GM12878 (cell line): ENCODE data around the gene SLAMF1. TPM values are rescaled to one million over a fixed set of nuclear protein-coding genes. Genes with fewer than 3 reads are reported as not detected.

Experiments used
- CREB1 ChIP-seq: IDR thresholded peaks from 2 replicates; pipeline ENCODE4 v1.6.1; 2012; ENCODE audit warnings: low read depth, mild to moderate bottlenecking, inconsistent platforms
- EP300 ChIP-seq, 2 experiments: fragments of 150-350 bp in 1 of 2; IDR thresholded peaks; 2 replicates each; pipeline ENCODE4 v1.6.1; 2011 to 2012; ENCODE audit warnings: low read depth in 2 of 2, low read length in 2 of 2, borderline replicate concordance in 1 of 2, improper control_type of control experiment in 1 of 2, inconsistent platforms in 1 of 2; ENCODE audit not compliant: control insufficient read depth in 1 of 2
- POU2F2 ChIP-seq: IDR thresholded peaks from 3 replicates; pipeline ENCODE4 v1.6.1; 2011; ENCODE audit warnings: low read depth, mild to moderate bottlenecking, low read length, borderline replicate concordance
- RBBP5 ChIP-seq: fragments of 200-600 bp; sonication (generic); conservative IDR thresholded peaks from 2 replicates; pipeline ENCODE4 v1.6.1; 2016
- RUNX3 ChIP-seq: IDR thresholded peaks from 2 replicates; pipeline ENCODE4 v1.6.1; 2012; ENCODE audit warnings: low read length, inconsistent platforms
- polyA plus RNA-seq, 11 experiments: library from polyadenylated mRNA; depleted of rRNA in 4 of 11; unstranded in 6 of 11; stranded (reverse) in 5 of 11; fragments of >200 nt; fragmentation: Nextera tagmentation in 4 of 11; fragmentation: Illumina TruSeq in 1 of 11; extraction: Ambion mirVana in 4 of 11; extraction: Trizol in 1 of 11; gene quantifications; 1 replicate in 1 of 11; 2 replicates in 10 of 11; pipeline versions ENCODE4 v1.2.1 to v1.2.3, GENCODE V29; 2011 to 2016; ENCODE audit warnings: inconsistent platforms in 2 of 11, missing spikeins in 2 of 11, low read depth in 1 of 11
- total RNA-seq, 4 experiments: library from RNA; depleted of rRNA in 3 of 4; stranded (reverse); fragments of >200 nt in 3 of 4; fragmentation: Illumina TruSeq in 1 of 4; extraction: Trizol in 1 of 4; gene quantifications; 2 replicates each; pipeline versions ENCODE4 v1.2.1 to v1.2.3, GENCODE V29; 2013 to 2021
- TF ChIP-seq, protein P1 (sequence below): fragments of 450-650 bp; IDR thresholded peaks from 2 replicates; pipeline ENCODE4 v1.6.1; 2018; ENCODE audit warnings: mild to moderate bottlenecking, low read depth, moderate library complexity; ENCODE audit not compliant: partially characterized antibody
- TF ChIP-seq, protein P2 (sequence below): IDR thresholded peaks from 2 replicates; pipeline ENCODE4 v1.6.1; 2012; ENCODE audit warnings: low read depth, low read length, improper control_type of control experiment
- TF ChIP-seq, protein P3 (sequence below): fragments of 450-650 bp; IDR thresholded peaks from 2 replicates; pipeline ENCODE4 v1.6.1; 2017; ENCODE audit warnings: borderline replicate concordance

The SLAMF1 gene
- total and polyA plus RNA-seq, 10 of the 15 experiments (the other 5 are each of a cell fraction or from before 2014, with no cell fraction given) = 87.3 to 260 (median 131) TPM

DNA sequence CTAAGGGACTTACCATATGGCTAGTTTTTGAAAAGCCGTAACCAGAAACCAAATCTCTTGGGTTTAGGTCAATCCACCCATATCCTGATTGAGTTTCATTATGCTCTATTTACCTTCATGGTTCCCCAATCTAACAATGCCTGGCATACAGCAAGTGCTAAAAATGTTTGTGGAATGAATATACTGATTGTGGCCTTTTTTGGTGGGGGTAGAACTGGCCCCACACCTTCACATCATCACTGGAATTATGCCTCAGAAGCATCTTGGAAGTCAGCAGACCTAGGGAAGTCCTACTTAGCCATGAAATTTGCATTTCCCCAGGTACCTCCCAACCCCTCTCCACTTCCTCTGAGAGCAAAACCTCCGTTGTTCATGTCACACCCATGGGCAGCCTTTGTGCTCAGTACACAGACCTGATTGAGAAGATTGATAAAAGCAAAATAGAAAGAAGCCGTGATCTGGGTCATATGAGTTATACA is 17.8 kb upstream of the SLAMF1 start (continued):
- TF ChIP-seq, protein P1, sequence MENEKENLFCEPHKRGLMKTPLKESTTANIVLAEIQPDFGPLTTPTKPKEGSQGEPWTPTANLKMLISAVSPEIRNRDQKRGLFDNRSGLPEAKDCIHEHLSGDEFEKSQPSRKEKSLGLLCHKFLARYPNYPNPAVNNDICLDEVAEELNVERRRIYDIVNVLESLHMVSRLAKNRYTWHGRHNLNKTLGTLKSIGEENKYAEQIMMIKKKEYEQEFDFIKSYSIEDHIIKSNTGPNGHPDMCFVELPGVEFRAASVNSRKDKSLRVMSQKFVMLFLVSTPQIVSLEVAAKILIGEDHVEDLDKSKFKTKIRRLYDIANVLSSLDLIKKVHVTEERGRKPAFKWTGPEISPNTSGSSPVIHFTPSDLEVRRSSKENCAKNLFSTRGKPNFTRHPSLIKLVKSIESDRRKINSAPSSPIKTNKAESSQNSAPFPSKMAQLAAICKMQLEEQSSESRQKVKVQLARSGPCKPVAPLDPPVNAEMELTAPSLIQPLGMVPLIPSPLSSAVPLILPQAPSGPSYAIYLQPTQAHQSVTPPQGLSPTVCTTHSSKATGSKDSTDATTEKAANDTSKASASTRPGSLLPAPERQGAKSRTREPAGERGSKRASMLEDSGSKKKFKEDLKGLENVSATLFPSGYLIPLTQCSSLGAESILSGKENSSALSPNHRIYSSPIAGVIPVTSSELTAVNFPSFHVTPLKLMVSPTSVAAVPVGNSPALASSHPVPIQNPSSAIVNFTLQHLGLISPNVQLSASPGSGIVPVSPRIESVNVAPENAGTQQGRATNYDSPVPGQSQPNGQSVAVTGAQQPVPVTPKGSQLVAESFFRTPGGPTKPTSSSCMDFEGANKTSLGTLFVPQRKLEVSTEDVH = no peak
- TF ChIP-seq, protein P2, sequence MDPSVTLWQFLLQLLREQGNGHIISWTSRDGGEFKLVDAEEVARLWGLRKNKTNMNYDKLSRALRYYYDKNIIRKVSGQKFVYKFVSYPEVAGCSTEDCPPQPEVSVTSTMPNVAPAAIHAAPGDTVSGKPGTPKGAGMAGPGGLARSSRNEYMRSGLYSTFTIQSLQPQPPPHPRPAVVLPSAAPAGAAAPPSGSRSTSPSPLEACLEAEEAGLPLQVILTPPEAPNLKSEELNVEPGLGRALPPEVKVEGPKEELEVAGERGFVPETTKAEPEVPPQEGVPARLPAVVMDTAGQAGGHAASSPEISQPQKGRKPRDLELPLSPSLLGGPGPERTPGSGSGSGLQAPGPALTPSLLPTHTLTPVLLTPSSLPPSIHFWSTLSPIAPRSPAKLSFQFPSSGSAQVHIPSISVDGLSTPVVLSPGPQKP = no peak
- TF ChIP-seq, protein P3, sequence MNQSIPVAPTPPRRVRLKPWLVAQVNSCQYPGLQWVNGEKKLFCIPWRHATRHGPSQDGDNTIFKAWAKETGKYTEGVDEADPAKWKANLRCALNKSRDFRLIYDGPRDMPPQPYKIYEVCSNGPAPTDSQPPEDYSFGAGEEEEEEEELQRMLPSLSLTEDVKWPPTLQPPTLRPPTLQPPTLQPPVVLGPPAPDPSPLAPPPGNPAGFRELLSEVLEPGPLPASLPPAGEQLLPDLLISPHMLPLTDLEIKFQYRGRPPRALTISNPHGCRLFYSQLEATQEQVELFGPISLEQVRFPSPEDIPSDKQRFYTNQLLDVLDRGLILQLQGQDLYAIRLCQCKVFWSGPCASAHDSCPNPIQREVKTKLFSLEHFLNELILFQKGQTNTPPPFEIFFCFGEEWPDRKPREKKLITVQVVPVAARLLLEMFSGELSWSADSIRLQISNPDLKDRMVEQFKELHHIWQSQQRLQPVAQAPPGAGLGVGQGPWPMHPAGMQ = no peak
- peak; percentile 88 for TF ChIP-seq RUNX3
- peak; percentile 96; the same call in 2 of the 3 replicates for TF ChIP-seq POU2F2
- TF ChIP-seq CREB1 = no peak
- TF ChIP-seq EP300 (IDR thresholded peaks at IDR 0.05; ENCODE audit: borderline replicate concordance in 1 of 2, control insufficient read depth in 1 of 2, low read depth in 2 of 2, low read length in 2 of 2) = peak; percentile 29 to 41; a peak in 1 of 4 replicates
- no peak for TF ChIP-seq RBBP5
